IMR-90 (cell line): ENCODE measurements around the gene UBE2M. TPM values are rescaled to one million over a fixed set of nuclear protein-coding genes. Genes with fewer than 3 reads are reported as not detected.

ENCODE experiments used
- ATAC-seq: fragments of 200-7000 bp; cut with Tn5 transposase; 2 replicates; pipeline ENCODE4 v1.9.1; 2020; ENCODE audit warnings: low read depth, mild to moderate bottlenecking, moderate library complexity
- BruUV-seq: library from RNA; stranded (reverse); fragments of 400-500 nt; replicated peaks from 2 replicates; lab custom pipeline; 2021; lab: Mats Ljungman, UMichigan
- CTCF ChIA-PET: fragments of 300-600 bp; formaldehyde crosslinking; extraction: SDS; loops from one replicate; lab custom pipeline; 2021; ENCODE audit warnings: antibody characterized with exemption; lab: Yijun Ruan, JAX
- POLR2A ChIA-PET: fragments of 300-600 bp; sonication (Branson Sonifier 250); formaldehyde crosslinking; loops from one replicate; lab custom pipeline; 2022; ENCODE audit warnings: antibody characterized with exemption; ENCODE audit not compliant: unreplicated experiment; lab: Charles Lee
- DNase-seq: peaks from one replicate; pipeline ENCODE4 v3.0.0; 2013
- H2AFZ ChIP-seq: replicated peaks from 2 replicates; pipeline ENCODE3; 2013; ENCODE audit warnings: low read length, mild to moderate bottlenecking; ENCODE audit not compliant: poor library complexity
- H2AK5ac ChIP-seq: 2 replicates; pipeline ENCODE4 v1.6.1; 2013; ENCODE audit warnings: low read depth, low read length, inconsistent platforms
- H2AK9ac ChIP-seq: replicated peaks from 2 replicates; pipeline ENCODE3; 2013; ENCODE audit warnings: mild to moderate bottlenecking, low read depth, low read length, moderate library complexity; ENCODE audit not compliant: poor library complexity
- H2BK120ac ChIP-seq: 2 replicates; pipeline ENCODE4 v1.6.1; 2013; ENCODE audit warnings: low read depth, low read length, inconsistent platforms
- H2BK15ac ChIP-seq: 3 replicates; pipeline ENCODE4 v1.6.1; 2013; ENCODE audit warnings: low read depth, low read length, inconsistent platforms
- H2BK20ac ChIP-seq: 2 replicates; pipeline ENCODE4 v1.6.1; 2013; ENCODE audit warnings: low read depth, mild to moderate bottlenecking, inconsistent platforms, low read length, moderate library complexity
- H2BK5ac ChIP-seq: 2 replicates; pipeline ENCODE4 v1.6.1; 2013; ENCODE audit warnings: mild to moderate bottlenecking, low read depth, low read length, inconsistent platforms; ENCODE audit not compliant: poor library complexity, severe bottlenecking
- H3K14ac ChIP-seq: replicated peaks from 2 replicates; pipeline ENCODE4 v1.6.1; 2013; ENCODE audit warnings: low read depth, low read length, inconsistent platforms
- H3K18ac ChIP-seq: 2 replicates; pipeline ENCODE4 v1.6.1; 2013; ENCODE audit warnings: low read depth, low read length, control low read depth
- H3K23ac ChIP-seq: 2 replicates; pipeline ENCODE4 v1.6.1; 2013; ENCODE audit warnings: low read depth, low read length, inconsistent platforms
- H3K27ac ChIP-seq: 2 replicates; pipeline ENCODE4 v1.5.1; 2013; ENCODE audit warnings: mild to moderate bottlenecking, control low read depth, low read length; ENCODE audit not compliant: insufficient read depth
- H3K27me3 ChIP-seq: 2 replicates; pipeline ENCODE4 v1.6.1; 2013; ENCODE audit warnings: low read length; ENCODE audit not compliant: control insufficient read depth, insufficient read depth
- H3K36me3 ChIP-seq: 2 replicates; pipeline ENCODE4 v1.6.1; 2013; ENCODE audit warnings: low read length, mixed read lengths; ENCODE audit not compliant: control insufficient read depth, insufficient read depth
- H3K4ac ChIP-seq: 2 replicates; pipeline ENCODE4 v1.6.1; 2013; ENCODE audit warnings: low read depth, low read length, inconsistent platforms
- H3K4me1 ChIP-seq: 2 replicates; pipeline ENCODE4 v1.6.1; 2013; ENCODE audit warnings: low read length, mixed read lengths; ENCODE audit not compliant: control insufficient read depth, insufficient read depth
- H3K4me2 ChIP-seq: 2 replicates; pipeline ENCODE4 v1.6.1; 2013; ENCODE audit warnings: low read depth, mild to moderate bottlenecking, control low read depth, low read length, moderate library complexity
- H3K4me3 ChIP-seq: 2 replicates; pipeline ENCODE4 v1.5.1; 2013; ENCODE audit warnings: low read depth, mild to moderate bottlenecking, control low read depth, low read length, moderate library complexity; ENCODE audit not compliant: insufficient read depth
- H3K56ac ChIP-seq: 2 replicates; pipeline ENCODE4 v1.6.1; 2013; ENCODE audit warnings: low read length, inconsistent platforms; ENCODE audit not compliant: insufficient read depth; ENCODE audit errors: extremely low read depth
- H3K79me1 ChIP-seq, 2 experiments: 2 replicates each; pipeline ENCODE4 v1.6.1; 2013; ENCODE audit warnings: low read length in 2 of 2, inconsistent platforms in 1 of 2, low read depth in 1 of 2
- H3K9ac ChIP-seq: 2 replicates; pipeline ENCODE4 v1.6.1; 2013; ENCODE audit warnings: low read depth, low read length, control low read depth
- H3K9me1 ChIP-seq: 2 replicates; pipeline ENCODE4 v1.6.1; 2013; ENCODE audit warnings: low read length, inconsistent platforms; ENCODE audit not compliant: insufficient read depth
- H3K9me3 ChIP-seq: 2 replicates; pipeline ENCODE4 v1.6.1; 2013; ENCODE audit warnings: low read length; ENCODE audit not compliant: control insufficient read depth, insufficient read depth
- H4K20me1 ChIP-seq: 2 replicates; pipeline ENCODE4 v1.6.1; 2013; ENCODE audit warnings: low read length, inconsistent platforms; ENCODE audit not compliant: insufficient read depth
- H4K5ac ChIP-seq: 2 replicates; pipeline ENCODE4 v1.6.1; 2013; ENCODE audit warnings: mild to moderate bottlenecking, low read depth, low read length, control low read depth
- H4K8ac ChIP-seq, 2 experiments: 2 replicates each; pipeline ENCODE4 v1.6.1; 2013; ENCODE audit warnings: low read depth in 2 of 2, low read length in 2 of 2, control low read depth in 1 of 2, inconsistent platforms in 1 of 2
- H4K91ac ChIP-seq: 2 replicates; pipeline ENCODE4 v1.6.1; 2013; ENCODE audit warnings: low read depth, low read length, inconsistent platforms; ENCODE audit not compliant: insufficient read depth
- CEBPB ChIP-seq: IDR thresholded peaks from 2 replicates; pipeline ENCODE4 v1.6.1; 2012; ENCODE audit warnings: low read depth, low read length, improper control_type of control experiment
- CHD1 ChIP-seq: IDR thresholded peaks from 2 replicates; pipeline ENCODE4 v1.6.1; 2012; ENCODE audit warnings: low read depth, low read length, improper control_type of control experiment
- CTCF ChIP-seq: conservative IDR thresholded peaks from 2 replicates; pipeline ENCODE4 v1.5.1; 2012; ENCODE audit warnings: mild to moderate bottlenecking, low read depth, low read length, improper control_type of control experiment
- ELK1 ChIP-seq: fragments of 150-350 bp; IDR thresholded peaks from 2 replicates; pipeline ENCODE4 v1.6.1; 2016; ENCODE audit warnings: low read depth, mild to moderate bottlenecking, low read length, moderate library complexity, borderline replicate concordance
- FOS ChIP-seq: fragments of 150-350 bp; IDR thresholded peaks from 2 replicates; pipeline ENCODE4 v1.6.1; 2016; ENCODE audit warnings: low read depth, low read length
- MAFK ChIP-seq: IDR thresholded peaks from 2 replicates; pipeline ENCODE4 v1.6.1; 2012; ENCODE audit warnings: low read depth, low read length, improper control_type of control experiment
- MXI1 ChIP-seq: IDR thresholded peaks from 2 replicates; pipeline ENCODE4 v1.6.1; 2012; ENCODE audit warnings: low read depth, mild to moderate bottlenecking, low read length, moderate library complexity, borderline replicate concordance
- NFE2L2 ChIP-seq: fragments of 150-350 bp; IDR thresholded peaks from 2 replicates; pipeline ENCODE4 v1.6.1; 2016; ENCODE audit warnings: low read depth, mild to moderate bottlenecking, low read length
- RAD21 ChIP-seq: IDR thresholded peaks from 2 replicates; pipeline ENCODE4 v1.6.1; 2012; ENCODE audit warnings: low read length, improper control_type of control experiment
- RCOR1 ChIP-seq: IDR thresholded peaks from 2 replicates; pipeline ENCODE4 v1.6.1; 2012; ENCODE audit warnings: mild to moderate bottlenecking, low read length, improper control_type of control experiment; ENCODE audit not compliant: insufficient replicate concordance
- RFX5 ChIP-seq: IDR thresholded peaks from 2 replicates; pipeline ENCODE4 v1.8.0; 2012; ENCODE audit warnings: low read depth, mild to moderate bottlenecking, low read length, moderate library complexity
- SMC3 ChIP-seq: fragments of 150-350 bp; IDR thresholded peaks from 2 replicates; pipeline ENCODE4 v1.6.1; 2016; ENCODE audit warnings: low read depth, mild to moderate bottlenecking, antibody characterized with exemption, low read length, moderate library complexity
- USF2 ChIP-seq: fragments of 150-350 bp; IDR thresholded peaks from 2 replicates; pipeline ENCODE4 v1.6.1; 2017; ENCODE audit warnings: mild to moderate bottlenecking, antibody characterized with exemption, low read length, low read depth
- WGBS, 2 experiments: methylation state at CpG; one replicate each; pipeline versions ENCODE4 v1.1.5 to v1.1.7; 2013; ENCODE audit warnings: missing lambda C conversion rate in 2 of 2; ENCODE audit not compliant: insufficient read length in 1 of 2; ENCODE audit errors: extremely low coverage in 2 of 2; 5-methylcytosine and 5-hydroxymethylcytosine counted together
- dilution Hi-C: fragments of 300-500 bp; cut with HindIII; formaldehyde crosslinking; loops from one replicate; pipeline ENCODE4 v1.14.3; 2018; ENCODE audit warnings: low sequenced_read_pairs; ENCODE audit not compliant: unreplicated experiment
- in situ Hi-C: fragments of 300-500 bp; cut with MboI; formaldehyde crosslinking; loops from 3 replicates; pipeline ENCODE4 v1.14.3; 2019; ENCODE audit warnings: low sequenced_read_pairs, inconsistent platforms, mixed read lengths
- intact Hi-C: fragments of 100-400 bp; cut with micrococcal nuclease; formaldehyde crosslinking; loops from 2 replicates; pipeline ENCODE4 v1.10.0; 2022
- polyA plus RNA-seq, 3 experiments: library from polyadenylated mRNA; depleted of rRNA; stranded (reverse); fragments of >200 nt; gene quantifications; 2 replicates each; pipeline ENCODE4 v1.2.3, GENCODE V29; 2012; ENCODE audit warnings: low replicate concordance in 1 of 3
- total RNA-seq: library from RNA; depleted of rRNA; stranded (reverse); fragments of >200 nt; gene quantifications from 2 replicates; pipeline ENCODE4 v1.2.3, GENCODE V29; 2012

UBE2M gene
- total and polyA plus RNA-seq, 2 of the 4 experiments (the other 2 are of a cell fraction) = 55.9 to 66.6 TPM

- ATAC-seq = no peak
- no peak overlapping the region for H2AFZ ChIP-seq
- CTCF ChIA-PET = no interaction called here
Observed at GRCh38 chr19:58551577-58552471, 6.6 kb downstream of the UBE2M start.

More at GRCh38 chr19:58551577-58552471, 6.6 kb downstream of the UBE2M start:
- Histone ChIP-seq H3K56ac (no peak overlapping the region), H3K9me3 (no peaks in the 10 kb centered on the region), H3K4me3 (no peak overlapping the region), H3K27ac (no peak overlapping the region), H2BK20ac (no peak overlapping the region), H4K91ac (no peak overlapping the region), H2AK5ac (no peak overlapping the region), H3K4ac (no peak overlapping the region), H2BK5ac (no peak overlapping the region), H3K14ac (no peak overlapping the region), H3K36me3 (peaks cover 68% of the 10 kb centered on the region), H4K8ac (no peak overlapping the region), H3K79me1 (peaks cover 27 to 83% of the 10 kb centered on the region in 2 experiments), H3K9me1 (peaks cover 22% of the 10 kb centered on the region), H4K5ac (no peak overlapping the region), H2BK120ac (no peak overlapping the region), H2AK9ac (peak overlapping the region; percentile 42), H4K20me1 (peaks cover 50% of the 10 kb centered on the region), H3K4me1 (peaks cover 16% of the 10 kb centered on the region), H3K4me2 (no peak overlapping the region), H3K27me3 (no peaks in the 10 kb centered on the region), H3K23ac (no peak overlapping the region), H3K9ac (no peak overlapping the region), H2BK15ac (no peak overlapping the region), H3K18ac (no peak overlapping the region)
- POLR2A ChIA-PET = no interaction called here
- TF ChIP-seq FOS (no peak), ELK1 (no peak), NFE2L2 (no peak), CEBPB (no peak), CTCF (no peak), RAD21 (no peak), MXI1 (no peak), CHD1 (no peak), SMC3 (no peak), USF2 (no peak), RFX5 (no peak), RCOR1 (no peak), MAFK (no peak)
- in situ Hi-C loops (no loop called here), dilution Hi-C loops (no loop called here), intact Hi-C loops (no loop called here)
- DNase-seq = no peak
- 100% methylated on average over 7 of the region's 18 CpGs; no CpG with 5 or more reads in 1 of the 2 experiments for WGBS, 2 experiments
- TSS peak; percentile 83 for BruUV-seq
